ENCODE data around the gene PPOX.

DNA sequence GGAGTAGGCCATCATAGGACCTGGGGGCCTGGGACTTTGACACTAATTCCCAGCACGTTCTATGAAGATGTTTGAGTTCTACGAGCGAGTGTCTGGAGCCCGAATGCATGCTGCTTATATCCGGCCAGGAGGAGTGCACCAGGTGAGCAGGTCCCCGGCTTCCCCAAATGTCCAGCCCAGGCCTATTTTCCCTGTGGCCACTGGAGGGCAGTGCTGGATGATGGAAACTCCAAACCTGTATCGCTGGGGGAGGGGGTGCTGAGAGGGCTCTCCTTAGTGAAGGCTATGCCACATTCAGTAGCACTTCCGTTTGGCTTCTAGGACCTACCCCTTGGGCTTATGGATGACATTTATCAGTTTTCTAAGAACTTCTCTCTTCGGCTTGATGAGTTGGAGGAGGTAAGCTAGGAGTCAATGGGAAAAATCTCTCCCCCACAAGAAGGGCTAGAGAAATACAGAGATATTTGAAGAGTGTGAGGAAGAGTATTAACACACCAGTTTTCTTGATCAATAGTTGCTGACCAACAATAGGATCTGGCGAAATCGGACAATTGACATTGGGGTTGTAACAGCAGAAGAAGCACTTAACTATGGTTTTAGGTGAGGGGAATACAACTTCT is 43.7 kb downstream of the PPOX start:
- TF ChIP-seq, protein P1, sequence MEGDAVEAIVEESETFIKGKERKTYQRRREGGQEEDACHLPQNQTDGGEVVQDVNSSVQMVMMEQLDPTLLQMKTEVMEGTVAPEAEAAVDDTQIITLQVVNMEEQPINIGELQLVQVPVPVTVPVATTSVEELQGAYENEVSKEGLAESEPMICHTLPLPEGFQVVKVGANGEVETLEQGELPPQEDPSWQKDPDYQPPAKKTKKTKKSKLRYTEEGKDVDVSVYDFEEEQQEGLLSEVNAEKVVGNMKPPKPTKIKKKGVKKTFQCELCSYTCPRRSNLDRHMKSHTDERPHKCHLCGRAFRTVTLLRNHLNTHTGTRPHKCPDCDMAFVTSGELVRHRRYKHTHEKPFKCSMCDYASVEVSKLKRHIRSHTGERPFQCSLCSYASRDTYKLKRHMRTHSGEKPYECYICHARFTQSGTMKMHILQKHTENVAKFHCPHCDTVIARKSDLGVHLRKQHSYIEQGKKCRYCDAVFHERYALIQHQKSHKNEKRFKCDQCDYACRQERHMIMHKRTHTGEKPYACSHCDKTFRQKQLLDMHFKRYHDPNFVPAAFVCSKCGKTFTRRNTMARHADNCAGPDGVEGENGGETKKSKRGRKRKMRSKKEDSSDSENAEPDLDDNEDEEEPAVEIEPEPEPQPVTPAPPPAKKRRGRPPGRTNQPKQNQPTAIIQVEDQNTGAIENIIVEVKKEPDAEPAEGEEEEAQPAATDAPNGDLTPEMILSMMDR (IDR thresholded peaks at IDR 0.05): peak; percentile 99
- no peak for TF ChIP-seq ZFX (IDR thresholded peaks at IDR 0.05; ENCODE audit: borderline replicate concordance)
